Retinal pigment epithelial cell (primary cell): ENCODE data around the gene ZBTB7A.

Source experiments
- DNase-seq: peaks from one replicate; pipeline ENCODE4 v3.0.0-alpha.2; 2010; ENCODE audit warnings: low read depth
- H3K4me3 ChIP-seq: 2 replicates; pipeline ENCODE4 v1.5.1; 2011; ENCODE audit warnings: mild to moderate bottlenecking, low read length, control low read depth, moderate library complexity
- CTCF ChIP-seq: conservative IDR thresholded peaks from 2 replicates; pipeline ENCODE4 v1.5.1; 2011; ENCODE audit warnings: low read depth, low read length, control low read depth, inconsistent platforms

Gene ZBTB7A

DNA sequence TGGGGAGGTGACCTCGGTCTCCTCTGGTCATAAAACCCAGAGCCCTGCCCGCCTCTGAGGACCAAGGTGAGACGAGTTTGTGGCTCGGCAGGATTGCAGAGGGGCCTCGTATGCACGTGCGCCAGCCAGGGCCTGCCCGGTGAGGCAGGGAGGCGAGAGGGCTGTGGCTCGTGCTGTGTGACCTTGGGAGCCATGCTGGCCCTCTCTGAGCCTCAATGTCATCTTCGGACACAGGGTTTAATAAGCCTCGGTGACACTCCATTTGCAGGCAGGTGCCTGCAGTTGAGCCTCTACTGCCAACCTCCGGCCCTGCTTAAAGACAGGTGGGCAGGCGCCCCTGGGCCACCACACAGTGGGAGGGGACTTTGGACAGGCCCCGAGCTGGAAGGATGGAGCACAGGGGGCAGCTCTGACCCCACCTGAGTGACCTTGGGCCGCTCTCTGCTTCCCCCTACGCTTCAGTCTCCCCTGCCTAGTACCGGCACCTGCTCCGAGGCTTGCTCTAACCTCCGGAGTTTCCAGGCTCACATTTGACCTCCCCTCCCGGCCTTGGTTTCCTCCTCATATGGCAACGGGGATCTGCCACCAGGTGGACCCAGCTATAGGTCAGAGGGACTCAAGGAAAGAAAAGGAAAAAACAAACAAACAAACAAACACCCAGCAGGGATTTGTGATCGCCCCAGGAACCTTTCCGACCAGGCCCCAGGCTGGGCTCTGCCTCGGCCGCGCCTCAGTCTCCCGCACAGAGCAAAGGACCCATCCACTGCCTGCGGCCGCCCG is 3.1 kb downstream of the ZBTB7A start:
- TF ChIP-seq CTCF = peak; percentile 16
- DNase-seq = no peak
- peak overlapping the region; percentile 71 for H3K4me3 ChIP-seq

- no peak for DNase-seq
- peak overlapping the region; percentile 71 for H3K4me3 ChIP-seq
- TF ChIP-seq CTCF = no peak
Observed at GRCh38 chr19:4062419-4063368, 4.0 kb downstream of the ZBTB7A start.

DNA sequence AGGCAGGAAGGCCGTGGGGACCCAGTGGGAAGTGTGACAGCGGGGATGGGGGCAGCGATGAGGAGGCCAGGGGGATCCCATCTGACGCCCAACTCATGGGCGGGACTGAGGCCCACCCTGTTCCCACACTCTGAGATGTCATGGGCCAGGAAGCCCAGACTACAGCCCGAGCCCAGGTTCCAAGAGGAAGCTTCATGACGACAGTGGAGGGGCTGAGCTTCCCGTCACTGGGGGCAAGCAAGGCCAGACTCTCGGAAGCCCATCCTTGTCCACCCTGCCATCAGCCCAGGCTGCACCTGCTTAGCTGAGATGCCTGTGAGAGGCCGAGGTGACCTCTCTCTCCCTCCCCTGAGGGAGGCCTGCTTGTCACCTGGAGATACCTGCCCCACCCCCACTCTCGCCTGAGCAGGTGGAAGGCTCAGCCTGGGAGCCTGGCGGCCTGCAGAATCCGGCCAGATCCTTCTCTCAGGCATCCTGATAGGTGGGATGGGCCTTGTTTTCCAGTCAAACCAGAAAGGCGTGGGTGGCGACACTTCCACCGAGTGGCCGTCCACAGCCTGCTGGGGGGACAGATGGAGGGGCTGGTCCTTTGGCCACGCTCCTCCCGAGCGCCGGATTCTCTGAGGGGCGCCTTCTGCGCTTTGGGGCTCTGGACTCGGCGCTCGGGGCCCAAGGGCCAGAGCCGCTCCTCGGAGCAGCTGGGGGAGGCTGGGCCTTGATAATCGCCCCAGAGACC is 4.8 kb downstream of the ZBTB7A start:
- no peak for DNase-seq
- TF ChIP-seq CTCF = no peak
- H3K4me3 ChIP-seq = peak overlapping the region; percentile 12

DNA sequence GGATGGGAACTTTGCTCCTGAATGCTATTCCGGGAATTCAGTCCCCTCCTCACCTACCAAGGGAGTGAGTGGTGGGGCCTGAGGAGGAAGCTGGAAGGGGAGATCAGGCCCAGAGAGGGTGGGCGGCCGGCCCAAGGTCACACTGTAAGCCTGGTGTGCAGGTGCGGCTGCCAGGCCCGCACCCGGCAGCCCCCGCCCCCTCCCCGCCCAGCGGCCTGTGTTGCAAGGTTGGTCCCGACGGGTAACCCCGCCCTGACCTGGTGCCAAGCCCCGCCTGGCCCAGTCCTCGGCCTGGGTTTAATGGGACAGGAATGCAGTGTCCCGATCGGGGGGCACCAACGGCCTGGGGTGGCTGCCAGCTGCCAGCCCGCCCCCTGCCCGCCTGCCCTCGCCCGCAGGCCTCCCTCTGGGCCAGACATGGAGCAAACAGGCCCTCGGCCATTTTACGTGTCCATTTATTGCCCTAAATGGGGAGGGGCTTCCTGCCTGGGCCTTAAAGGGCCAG is 5.5 kb downstream of the ZBTB7A start:
- DNase-seq = no peak
- H3K4me3 ChIP-seq = peak overlapping the region; percentile 12
- TF ChIP-seq CTCF = no peak

DNA sequence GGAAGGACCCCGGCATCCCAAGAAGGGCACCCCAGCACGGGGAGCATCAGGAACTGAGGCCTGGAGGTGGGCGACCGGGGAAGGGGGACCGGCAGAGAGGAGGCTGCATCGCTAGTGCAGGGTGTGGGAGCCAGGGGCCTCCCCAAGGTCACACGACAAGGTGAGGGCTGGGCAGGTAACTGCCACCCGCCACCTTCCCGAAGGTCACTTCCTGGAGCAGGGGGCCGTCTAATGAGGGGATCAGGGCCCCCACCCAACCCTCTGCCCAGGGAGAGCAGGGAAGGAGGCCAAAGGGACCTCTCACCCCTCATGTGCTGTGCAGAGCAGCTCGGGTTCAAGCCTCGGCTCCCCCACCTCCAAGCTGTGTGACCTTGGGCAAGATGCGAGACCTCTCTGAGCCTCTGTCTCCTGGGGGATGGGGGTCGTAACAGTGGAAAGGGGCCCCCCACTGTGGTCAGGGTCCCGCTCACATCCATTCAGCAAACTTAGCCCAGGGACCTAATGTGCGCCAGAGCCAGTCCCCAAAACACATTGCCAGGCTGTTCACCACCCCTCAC is 6.0 kb downstream of the ZBTB7A start:
- no peak for TF ChIP-seq CTCF
- DNase-seq = no peak
- peak overlapping the region; percentile 12 for H3K4me3 ChIP-seq

DNA sequence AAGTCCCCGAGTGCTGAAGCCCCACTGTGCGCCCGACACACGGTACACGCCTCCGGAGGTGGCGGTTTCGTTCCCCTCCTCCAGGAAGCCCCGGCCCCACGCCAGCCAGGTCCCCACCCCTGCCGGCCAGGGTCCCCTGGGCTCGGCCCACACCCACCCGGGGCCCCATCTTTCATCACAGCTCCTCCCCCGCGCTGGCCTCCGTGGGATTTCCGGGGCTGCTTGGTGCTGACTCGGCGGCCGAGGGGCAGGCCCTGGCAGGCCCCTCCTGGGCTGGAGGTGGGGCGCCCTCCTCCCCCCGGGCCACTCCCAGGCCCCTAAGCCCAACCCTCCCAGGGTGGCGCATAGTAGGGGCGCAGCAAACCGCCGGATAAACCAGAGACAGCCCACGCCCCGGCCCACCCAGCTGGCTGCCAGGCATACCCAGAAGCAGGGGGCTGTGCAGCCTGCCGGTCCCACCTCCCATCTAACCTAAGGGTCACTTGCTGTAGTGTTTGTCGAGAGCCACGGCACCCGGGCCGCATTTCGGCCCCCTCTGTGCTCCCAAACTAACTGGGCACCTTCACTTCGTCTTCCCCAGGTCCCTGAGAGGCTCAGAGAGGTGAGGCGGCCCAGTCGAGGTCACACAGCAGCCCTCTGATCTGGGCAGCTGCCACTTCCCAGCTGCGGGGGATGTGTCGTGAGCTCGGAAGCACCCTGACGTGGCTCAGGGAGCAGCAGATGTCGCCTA is 6.6 kb downstream of the ZBTB7A start:
- no peak for DNase-seq
- TF ChIP-seq CTCF = no peak
- H3K4me3 ChIP-seq = no peak overlapping the region
